Muscle layer of duodenum (tissue), 2 donors: ENCODE data around the gene PDRG1.

Experiments
- H3K27ac ChIP-seq: one replicate; pipeline ENCODE4 v1.7.0; 2013; ENCODE audit warnings: mild to moderate bottlenecking, low read length
- H3K27me3 ChIP-seq: one replicate; pipeline ENCODE4 v1.7.0; 2013; ENCODE audit warnings: low read depth, mild to moderate bottlenecking, control low read depth, low read length
- H3K36me3 ChIP-seq, 2 donors: one replicate each; pipeline ENCODE4 v1.7.0; 2013; ENCODE audit warnings: low read length in 2 of 2, control low read depth in 1 of 2, mild to moderate bottlenecking in 1 of 2; ENCODE audit not compliant: insufficient read depth in 2 of 2, control insufficient read depth in 1 of 2
- H3K4me1 ChIP-seq, 2 donors: one replicate each; pipeline ENCODE4 v1.7.0; 2013; ENCODE audit warnings: low read length in 2 of 2, mild to moderate bottlenecking in 2 of 2, control low read depth in 1 of 2, moderate library complexity in 1 of 2; ENCODE audit not compliant: insufficient read depth in 2 of 2, control insufficient read depth in 1 of 2
- H3K4me3 ChIP-seq, 2 donors: one replicate each; pipeline ENCODE4 v1.7.0; 2013; ENCODE audit warnings: low read length in 2 of 2, low read depth in 1 of 2, mild to moderate bottlenecking in 1 of 2
- H3K9me3 ChIP-seq, 2 donors: one replicate each; pipeline ENCODE4 v1.7.0; 2013; ENCODE audit warnings: low read length in 2 of 2, control low read depth in 1 of 2, mild to moderate bottlenecking in 1 of 2; ENCODE audit not compliant: control insufficient read depth in 1 of 2
- donor health status: healthy.

Gene PDRG1

GRCh38 chr20:31963889-31964288 lies 12.0 kb upstream of the PDRG1 start:
- Histone ChIP-seq H3K27me3 (peaks cover 1% of the 10 kb centered on the region), H3K9me3 (no peaks in the 10 kb centered on the region), H3K4me1 (peaks cover 0 to 7% of the 10 kb centered on the region in 2 donors), H3K27ac (no peak overlapping the region), H3K36me3 (no peaks in the 10 kb centered on the region), H3K4me3 (no peak overlapping the region)

GRCh38 chr20:31962761-31963160 lies 10.9 kb upstream of the PDRG1 start:
- Histone ChIP-seq H3K4me3 (no peak overlapping the region), H3K27me3 (no peaks in the 10 kb centered on the region), H3K9me3 (no peaks in the 10 kb centered on the region), H3K36me3 (no peaks in the 10 kb centered on the region), H3K4me1 (peaks cover 0 to under 1% of the 10 kb centered on the region in 2 donors), H3K27ac (no peak overlapping the region)

- H3K27me3 ChIP-seq: no peaks in the 10 kb centered on the region
Observed at GRCh38 chr20:31956556-31957526, 5.0 kb upstream of the PDRG1 start.

GRCh38 chr20:31954500-31954899 lies 2.7 kb upstream of the PDRG1 start:
- Histone ChIP-seq H3K27me3 (no peaks in the 10 kb centered on the region), H3K9me3 (no peaks in the 10 kb centered on the region), H3K4me1 (peaks cover 13 to 18% of the 10 kb centered on the region in 2 donors), H3K4me3 (no peak overlapping the region), H3K27ac (no peak overlapping the region), H3K36me3 (peaks cover 4% of the 10 kb centered on the region in 2 donors)

More at GRCh38 chr20:31956556-31957526, 5.0 kb upstream of the PDRG1 start:
- Histone ChIP-seq H3K4me3 (no peak overlapping the region), H3K27ac (no peak overlapping the region), H3K36me3 (no peaks in the 10 kb centered on the region), H3K9me3 (no peaks in the 10 kb centered on the region), H3K4me1 (no peaks in the 10 kb centered on the region)

DNA sequence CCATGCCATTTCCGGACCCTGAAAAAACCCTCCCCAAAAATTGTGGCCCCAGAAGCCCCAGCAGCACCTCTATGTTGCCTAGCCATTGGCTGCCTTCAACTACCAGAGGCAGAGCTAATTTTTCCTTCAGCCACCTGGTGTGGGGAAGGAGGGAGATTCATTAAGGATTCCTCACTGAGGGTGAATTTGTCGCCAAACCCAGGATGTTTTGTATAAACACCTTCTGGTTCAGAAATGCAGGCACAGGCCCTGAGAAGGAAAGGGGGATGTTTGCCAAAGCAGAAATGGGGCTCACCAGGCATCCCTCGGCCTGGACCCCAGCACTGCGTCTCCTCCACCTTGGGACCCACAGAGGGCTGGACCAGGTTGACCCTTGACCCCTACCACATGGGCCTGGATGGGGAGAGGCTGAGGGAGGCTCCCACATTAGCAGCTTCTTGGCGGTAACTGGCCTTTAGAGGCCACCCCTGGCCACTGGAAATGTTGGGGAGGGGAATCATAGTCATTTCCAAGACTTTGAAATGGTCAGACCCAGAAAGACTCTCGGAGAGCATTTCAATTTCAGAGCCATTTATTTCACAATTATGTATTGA lies 1.8 kb upstream of the PDRG1 start:
- peaks cover 7 to 9% of the 10 kb centered on the region in 2 donors for H3K36me3 ChIP-seq
- H3K27ac ChIP-seq: no peak overlapping the region
- H3K4me3 ChIP-seq: no peak overlapping the region
- no peaks in the 10 kb centered on the region for H3K9me3 ChIP-seq
- H3K4me1 ChIP-seq: peaks cover 13 to 18% of the 10 kb centered on the region in 2 donors
- no peaks in the 10 kb centered on the region for H3K27me3 ChIP-seq

DNA sequence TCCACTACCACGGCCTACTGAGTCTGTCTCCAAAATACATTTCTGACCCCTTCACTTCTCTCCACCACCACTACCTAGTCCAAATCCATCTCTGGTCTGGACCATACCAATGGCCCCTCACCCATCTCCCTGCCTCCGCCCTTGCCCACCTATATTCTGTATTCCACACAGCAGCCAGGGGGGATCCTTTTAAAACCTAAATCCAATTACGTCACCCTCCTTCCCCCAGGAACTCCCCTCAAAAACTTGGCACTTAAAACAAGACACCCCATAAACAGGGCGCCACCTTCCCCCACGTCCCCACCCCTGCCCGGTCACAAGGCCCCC lies 680 bp downstream of the PDRG1 start:
- H3K9me3 ChIP-seq: no peaks in the 10 kb centered on the region
- H3K36me3 ChIP-seq: peaks cover 26 to 34% of the 10 kb centered on the region in 2 donors
- H3K4me3 ChIP-seq: peak overlapping the region; percentile 90 to 97
- H3K27me3 ChIP-seq: no peaks in the 10 kb centered on the region
- peaks cover 13 to 18% of the 10 kb centered on the region in 2 donors for H3K4me1 ChIP-seq
- H3K27ac ChIP-seq: peak overlapping the region; percentile 49

DNA sequence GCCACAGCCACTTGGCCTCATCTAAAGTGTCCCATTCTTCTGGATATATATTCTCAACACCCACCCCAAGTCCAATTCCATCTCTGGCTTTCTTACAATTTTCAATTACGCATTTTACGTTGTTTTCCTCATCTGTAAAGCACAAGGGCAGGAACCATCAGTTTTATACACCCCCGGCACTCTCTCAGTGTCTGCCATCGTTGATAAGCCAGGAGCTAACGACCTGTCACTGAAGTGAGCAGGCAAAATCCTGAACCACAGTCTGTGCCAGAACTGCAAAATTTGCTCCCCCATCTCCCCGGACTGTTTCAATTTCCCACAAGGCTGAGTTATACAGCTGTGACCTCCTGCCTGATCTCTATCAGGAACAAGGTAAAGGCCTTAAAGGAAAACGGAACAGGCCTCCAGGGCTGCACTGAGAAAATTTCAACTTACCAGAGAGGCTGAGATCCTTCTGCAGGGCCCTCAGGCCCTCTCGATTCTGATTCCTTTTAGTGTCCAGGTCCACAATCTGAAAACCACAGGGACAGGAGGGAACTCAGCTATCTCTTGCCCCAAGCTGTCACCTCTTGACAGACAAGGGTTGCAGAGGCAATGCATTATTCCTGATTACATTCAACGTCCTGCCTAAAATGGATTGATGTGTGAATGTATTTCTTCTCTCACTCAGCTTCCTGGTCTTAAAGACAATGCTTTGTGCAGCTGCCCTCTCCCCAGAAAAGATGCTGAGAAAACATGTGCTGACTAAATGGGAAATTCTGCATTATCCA lies 1.8 kb downstream of the PDRG1 start:
- Histone ChIP-seq H3K4me3 (peak overlapping the region in 1 of 2 donors; percentile 97), H3K4me1 (peaks cover 13 to 18% of the 10 kb centered on the region in 2 donors), H3K27me3 (no peaks in the 10 kb centered on the region), H3K9me3 (no peaks in the 10 kb centered on the region), H3K36me3 (peaks cover 36 to 45% of the 10 kb centered on the region in 2 donors), H3K27ac (no peak overlapping the region)

GRCh38 chr20:31948008-31948407 lies 3.8 kb downstream of the PDRG1 start:
- Histone ChIP-seq H3K36me3 (peaks cover 50 to 60% of the 10 kb centered on the region in 2 donors), H3K4me3 (no peak overlapping the region), H3K27me3 (no peaks in the 10 kb centered on the region), H3K4me1 (peaks cover 20 to 26% of the 10 kb centered on the region in 2 donors), H3K27ac (no peak overlapping the region), H3K9me3 (no peaks in the 10 kb centered on the region)

- Histone ChIP-seq H3K9me3 (no peaks in the 10 kb centered on the region), H3K4me1 (peaks cover 16 to 24% of the 10 kb centered on the region in 2 donors), H3K4me3 (no peak overlapping the region), H3K27ac (no peak overlapping the region), H3K27me3 (no peaks in the 10 kb centered on the region), H3K36me3 (peaks cover 50 to 60% of the 10 kb centered on the region in 2 donors)
Observed at GRCh38 chr20:31945785-31946184, 6.1 kb downstream of the PDRG1 start.

DNA sequence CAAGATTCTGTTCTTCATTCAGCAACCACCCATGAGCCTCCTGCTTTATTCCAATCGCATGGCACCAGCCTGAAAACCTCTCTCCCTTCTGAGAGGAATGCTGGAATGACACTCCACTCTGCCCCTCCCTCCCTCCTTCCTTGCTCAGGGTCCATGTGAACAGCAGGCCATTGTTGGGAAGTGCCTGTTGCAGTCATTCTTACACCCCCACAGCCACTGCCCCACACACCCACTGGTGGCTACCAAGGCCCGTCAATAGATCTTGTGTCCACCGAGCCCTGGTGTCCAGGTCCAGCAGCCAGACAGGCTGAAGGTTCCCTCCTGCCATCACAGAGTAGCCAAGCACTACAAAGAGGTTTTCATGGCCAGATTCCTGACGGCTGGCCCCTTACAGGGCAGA lies 6.5 kb downstream of the PDRG1 start:
- peaks cover 11 to 19% of the 10 kb centered on the region in 2 donors for H3K4me1 ChIP-seq
- no peaks in the 10 kb centered on the region for H3K27me3 ChIP-seq
- H3K9me3 ChIP-seq: no peaks in the 10 kb centered on the region
- H3K36me3 ChIP-seq: peaks cover 50 to 60% of the 10 kb centered on the region in 2 donors
- H3K27ac ChIP-seq: no peak overlapping the region
- no peak overlapping the region for H3K4me3 ChIP-seq

DNA sequence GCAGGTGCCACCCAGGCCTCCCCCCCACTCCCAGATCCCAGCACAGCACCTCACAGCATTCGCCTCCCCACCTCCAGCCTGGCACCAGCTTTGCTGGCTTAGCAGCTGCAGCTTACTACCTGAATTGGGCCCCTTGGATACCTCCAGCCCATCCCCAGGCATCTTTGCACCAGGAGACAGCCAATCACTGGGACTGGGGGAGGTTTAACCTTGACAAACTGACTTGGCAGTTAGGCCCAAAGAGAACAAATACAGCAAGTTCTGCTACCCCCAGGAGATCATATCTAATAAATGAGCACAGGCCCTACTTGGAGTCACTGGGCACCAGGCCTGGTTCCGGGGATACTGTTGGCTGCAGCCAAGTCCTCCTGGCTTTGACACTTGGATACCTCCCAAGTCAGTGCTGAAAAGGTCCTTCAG lies 8.8 kb downstream of the PDRG1 start:
- no peak overlapping the region for H3K27ac ChIP-seq
- H3K4me1 ChIP-seq: peaks cover 7 to 13% of the 10 kb centered on the region in 2 donors
- H3K27me3 ChIP-seq: no peaks in the 10 kb centered on the region
- H3K36me3 ChIP-seq: peaks cover 37 to 45% of the 10 kb centered on the region in 2 donors
- no peak overlapping the region for H3K4me3 ChIP-seq
- H3K9me3 ChIP-seq: no peaks in the 10 kb centered on the region
